Chondrocyte (in vitro differentiated cells): ENCODE measurements around the gene EPC2. TPM values are rescaled to one million over a fixed set of nuclear protein-coding genes. Genes with fewer than 3 reads are reported as not detected.

Experiments
- DNase-seq: peaks from one replicate; pipeline ENCODE4 v3.0.0; 2021; ENCODE audit warnings: mixed read lengths, low spot score
- H3K27ac Mint-ChIP-seq: one replicate; pipeline ENCODE4 v1.8.0; 2021; ENCODE audit warnings: mild to moderate bottlenecking, moderate library complexity, mixed read lengths; ENCODE audit not compliant: unreplicated experiment
- H3K27me3 Mint-ChIP-seq: 2 replicates; pipeline ENCODE4 v1.8.0; 2021; ENCODE audit warnings: low read depth, mixed read lengths
- H3K36me3 Mint-ChIP-seq: 2 replicates; pipeline ENCODE4 v1.8.0; 2021; ENCODE audit warnings: low read depth, mixed read lengths
- H3K4me1 Mint-ChIP-seq: 2 replicates; pipeline ENCODE4 v1.8.0; 2021; ENCODE audit warnings: low read depth, mild to moderate bottlenecking, mixed read lengths
- H3K4me3 Mint-ChIP-seq: one replicate; pipeline ENCODE4 v1.8.0; 2021; ENCODE audit warnings: mild to moderate bottlenecking, moderate library complexity, mixed read lengths; ENCODE audit not compliant: unreplicated experiment
- H3K9me3 Mint-ChIP-seq: 2 replicates; pipeline ENCODE4 v1.8.0; 2021; ENCODE audit warnings: low read depth, mixed read lengths
- CTCF ChIP-seq: fragments of 200-600 bp; sonication (generic); IDR thresholded peaks from 2 replicates; pipeline ENCODE4 v1.5.0; 2021; ENCODE audit warnings: antibody characterized with exemption, mild to moderate bottlenecking, moderate library complexity
- total RNA-seq: library from RNA; stranded (reverse); gene quantifications from 3 replicates; pipeline ENCODE4 v1.2.1, GENCODE V29; 2021

The EPC2 gene
- total RNA-seq, 1 donor from 2014 or later: 23.8 TPM

DNA sequence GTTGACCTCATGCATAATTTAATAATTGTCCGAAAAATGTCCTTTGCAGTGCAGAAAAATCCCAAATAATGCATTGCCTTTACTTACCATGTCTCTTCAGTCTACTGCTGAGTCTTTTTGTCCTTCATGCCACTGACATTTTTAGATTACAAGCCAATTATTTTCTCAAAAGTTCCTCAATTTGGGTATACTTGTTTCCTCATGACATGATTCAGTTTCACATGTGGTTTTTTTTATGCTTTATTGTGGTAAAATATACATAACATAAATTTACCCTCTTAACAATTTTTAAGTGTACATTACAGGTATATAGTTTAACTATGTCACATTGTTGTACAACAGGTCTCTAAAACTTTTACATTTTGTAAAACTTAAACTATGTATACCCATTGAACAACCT, 81.0 kb downstream of the EPC2 start:
- peaks cover 10% of the 10 kb centered on the region for H3K9me3 Mint-ChIP-seq
- H3K4me3 Mint-ChIP-seq: no peak overlapping the region
- H3K36me3 Mint-ChIP-seq: no peaks in the 10 kb centered on the region
- no peak overlapping the region for H3K27ac Mint-ChIP-seq
- H3K4me1 Mint-ChIP-seq: peaks cover 43% of the 10 kb centered on the region
- no peak for DNase-seq
- TF ChIP-seq CTCF: no peak
- no peaks in the 10 kb centered on the region for H3K27me3 Mint-ChIP-seq

- H3K27me3 Mint-ChIP-seq: no peaks in the 10 kb centered on the region
- no peaks in the 10 kb centered on the region for H3K36me3 Mint-ChIP-seq
- H3K4me3 Mint-ChIP-seq: no peak overlapping the region
- H3K9me3 Mint-ChIP-seq: peaks cover 10% of the 10 kb centered on the region
- DNase-seq: no peak
- H3K4me1 Mint-ChIP-seq: peaks cover 37% of the 10 kb centered on the region
- H3K27ac Mint-ChIP-seq: no peak overlapping the region
- TF ChIP-seq CTCF: no peak
Observed at GRCh38 chr2:148726228-148726627, 81.7 kb downstream of the EPC2 start.

DNA sequence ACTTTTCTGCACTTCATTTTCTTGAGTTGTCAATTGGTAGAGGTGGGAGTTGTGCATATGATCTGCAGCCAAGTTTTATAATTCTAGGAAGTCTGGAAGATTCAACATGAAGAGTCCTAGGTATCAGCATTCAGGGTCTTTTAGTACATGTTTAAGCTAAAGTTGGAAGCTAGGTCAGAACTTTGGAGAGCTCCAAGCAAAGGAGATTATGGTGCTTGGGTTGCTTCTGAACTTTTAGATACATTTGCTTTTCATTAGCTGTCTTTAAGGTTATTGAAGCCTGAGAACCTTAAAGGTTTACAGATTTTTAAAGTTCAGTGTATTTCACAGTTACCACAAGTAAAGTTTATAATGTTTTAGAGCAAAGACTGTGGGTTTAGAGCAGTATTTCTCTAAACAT, 85.5 kb downstream of the EPC2 start:
- H3K4me3 Mint-ChIP-seq: no peak overlapping the region
- peaks cover 6% of the 10 kb centered on the region for H3K4me1 Mint-ChIP-seq
- DNase-seq: no peak
- no peaks in the 10 kb centered on the region for H3K36me3 Mint-ChIP-seq
- H3K27me3 Mint-ChIP-seq: no peaks in the 10 kb centered on the region
- H3K27ac Mint-ChIP-seq: no peak overlapping the region
- peaks cover 10% of the 10 kb centered on the region for H3K9me3 Mint-ChIP-seq
- no peak for TF ChIP-seq CTCF

DNA sequence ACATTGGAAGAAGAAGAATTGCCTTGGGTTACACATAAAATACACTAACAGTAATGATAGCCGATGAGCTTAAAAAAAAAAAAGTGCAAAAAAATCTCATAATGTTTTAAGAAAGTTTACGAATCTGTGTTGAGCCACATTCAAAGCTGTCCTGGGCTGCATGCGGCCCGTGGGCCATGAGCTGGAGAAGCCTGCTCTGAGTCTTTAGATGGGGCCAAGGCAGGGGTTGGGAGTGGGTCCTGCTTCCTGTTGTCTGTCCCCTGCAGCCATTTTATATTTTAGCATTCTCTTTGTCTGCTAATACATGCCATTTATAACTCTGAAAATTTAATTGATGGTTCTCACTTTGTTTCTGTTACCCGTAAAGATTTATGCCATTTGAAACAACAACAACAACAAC, 93.2 kb downstream of the EPC2 start:
- DNase-seq: no peak
- no peak for TF ChIP-seq CTCF
- no peaks in the 10 kb centered on the region for H3K27me3 Mint-ChIP-seq
- no peak overlapping the region for H3K4me3 Mint-ChIP-seq
- H3K36me3 Mint-ChIP-seq: no peaks in the 10 kb centered on the region
- H3K4me1 Mint-ChIP-seq: no peaks in the 10 kb centered on the region
- no peaks in the 10 kb centered on the region for H3K9me3 Mint-ChIP-seq
- H3K27ac Mint-ChIP-seq: no peak overlapping the region

- Mint-ChIP-seq H3K36me3 (no peaks in the 10 kb centered on the region), H3K27ac (no peak overlapping the region), H3K4me3 (no peak overlapping the region), H3K9me3 (no peaks in the 10 kb centered on the region), H3K4me1 (no peaks in the 10 kb centered on the region), H3K27me3 (no peaks in the 10 kb centered on the region)
- no peak for TF ChIP-seq CTCF
- no peak for DNase-seq
Observed at GRCh38 chr2:148739454-148740105, 95.0 kb downstream of the EPC2 start.
